Progenitor cell of endocrine pancreas (in vitro differentiated cells): ENCODE measurements around the gene RASAL1. TPM values are rescaled to one million over a fixed set of nuclear protein-coding genes. Genes with fewer than 3 reads are reported as not detected.
A peak's percentile ranks its signal among the peaks of the same experiment; 100 is the strongest.

Source experiments
- DNase-seq: peaks from one replicate; pipeline ENCODE4 v3.0.0; 2021; ENCODE audit warnings: low spot score; ENCODE audit not compliant: unreplicated experiment
- H3K27ac Mint-ChIP-seq: 2 replicates; pipeline ENCODE4 v1.8.0; 2021; ENCODE audit warnings: mild to moderate bottlenecking, moderate library complexity, mixed read lengths
- H3K27me3 Mint-ChIP-seq: 2 replicates; pipeline ENCODE4 v1.8.0; 2021; ENCODE audit warnings: mixed read lengths
- H3K36me3 Mint-ChIP-seq: 2 replicates; pipeline ENCODE4 v1.8.0; 2022; ENCODE audit warnings: mixed read lengths; ENCODE audit not compliant: insufficient read depth
- H3K4me1 Mint-ChIP-seq: 2 replicates; pipeline ENCODE4 v1.8.0; 2021; ENCODE audit warnings: low read depth, mixed read lengths
- H3K4me3 Mint-ChIP-seq: 2 replicates; pipeline ENCODE4 v1.8.0; 2021; ENCODE audit warnings: low read depth, mild to moderate bottlenecking, moderate library complexity, mixed read lengths
- H3K9me3 Mint-ChIP-seq: 2 replicates; pipeline ENCODE4 v1.8.0; 2021; ENCODE audit warnings: low read depth, mixed read lengths
- CTCF ChIP-seq: fragments of 200-600 bp; sonication (generic); IDR thresholded peaks from one replicate; pipeline ENCODE4 v1.5.0; 2021; ENCODE audit warnings: antibody characterized with exemption, mild to moderate bottlenecking; ENCODE audit not compliant: unreplicated experiment
- total RNA-seq: library from RNA; stranded (reverse); gene quantifications from 2 replicates; pipeline ENCODE4 v1.2.1, GENCODE V29; 2021

The RASAL1 gene
- total RNA-seq, 1 donor from 2014 or later = 0.46 TPM

- Mint-ChIP-seq H3K27ac (no peak overlapping the region), H3K27me3 (peaks cover 12% of the 10 kb centered on the region), H3K4me1 (peaks cover 7% of the 10 kb centered on the region), H3K36me3 (no peaks in the 10 kb centered on the region), H3K9me3 (no peaks in the 10 kb centered on the region), H3K4me3 (no peak overlapping the region)
- DNase-seq = no peak
- TF ChIP-seq CTCF = no peak
Measured at GRCh38 chr12:113066813-113067400, 68.7 kb downstream of the RASAL1 start.

- Mint-ChIP-seq H3K27me3 (peaks cover 12% of the 10 kb centered on the region), H3K27ac (no peak overlapping the region), H3K4me3 (no peak overlapping the region), H3K36me3 (no peaks in the 10 kb centered on the region), H3K9me3 (no peaks in the 10 kb centered on the region), H3K4me1 (no peaks in the 10 kb centered on the region)
- DNase-seq = peak; percentile 50
- TF ChIP-seq CTCF = no peak
Measured at GRCh38 chr12:113065126-113066007, 70.2 kb downstream of the RASAL1 start.

GRCh38 chr12:113064395-113065125 lies 71.0 kb downstream of the RASAL1 start:
- Mint-ChIP-seq H3K27ac (no peak overlapping the region), H3K9me3 (no peaks in the 10 kb centered on the region), H3K27me3 (peaks cover 12% of the 10 kb centered on the region), H3K36me3 (no peaks in the 10 kb centered on the region), H3K4me3 (no peak overlapping the region), H3K4me1 (no peaks in the 10 kb centered on the region)
- TF ChIP-seq CTCF = no peak
- no peak for DNase-seq

- no peak overlapping the region for H3K27ac Mint-ChIP-seq
- no peak for DNase-seq
Measured at GRCh38 chr12:113063396-113064350, 71.9 kb downstream of the RASAL1 start.

More at GRCh38 chr12:113063396-113064350, 71.9 kb downstream of the RASAL1 start:
- no peak overlapping the region for H3K4me3 Mint-ChIP-seq
- H3K27me3 Mint-ChIP-seq = peaks cover 12% of the 10 kb centered on the region
- H3K4me1 Mint-ChIP-seq = no peaks in the 10 kb centered on the region
- H3K36me3 Mint-ChIP-seq = no peaks in the 10 kb centered on the region
- no peaks in the 10 kb centered on the region for H3K9me3 Mint-ChIP-seq
- no peak for TF ChIP-seq CTCF
